Fibroblast of pulmonary artery (primary cell): ENCODE measurements around the gene SENP3.
A peak's percentile ranks its signal among the peaks of the same experiment; 100 is the strongest.

Source experiments
- DNase-seq: peaks from one replicate; pipeline ENCODE4 v3.0.0-alpha.2; 2010; ENCODE audit warnings: low read depth
- H3K4me3 ChIP-seq: replicated peaks from 2 replicates; pipeline ENCODE4 v1.5.1; 2011; ENCODE audit warnings: low read depth, mild to moderate bottlenecking, control low read depth, low read length, moderate library complexity
- TF ChIP-seq, protein P1 (sequence below): IDR thresholded peaks from 2 replicates; pipeline ENCODE4 v1.5.1; 2011; ENCODE audit warnings: mild to moderate bottlenecking, control low read depth, low read length, inconsistent platforms; ENCODE audit errors: missing control alignments

The SENP3 gene

DNA sequence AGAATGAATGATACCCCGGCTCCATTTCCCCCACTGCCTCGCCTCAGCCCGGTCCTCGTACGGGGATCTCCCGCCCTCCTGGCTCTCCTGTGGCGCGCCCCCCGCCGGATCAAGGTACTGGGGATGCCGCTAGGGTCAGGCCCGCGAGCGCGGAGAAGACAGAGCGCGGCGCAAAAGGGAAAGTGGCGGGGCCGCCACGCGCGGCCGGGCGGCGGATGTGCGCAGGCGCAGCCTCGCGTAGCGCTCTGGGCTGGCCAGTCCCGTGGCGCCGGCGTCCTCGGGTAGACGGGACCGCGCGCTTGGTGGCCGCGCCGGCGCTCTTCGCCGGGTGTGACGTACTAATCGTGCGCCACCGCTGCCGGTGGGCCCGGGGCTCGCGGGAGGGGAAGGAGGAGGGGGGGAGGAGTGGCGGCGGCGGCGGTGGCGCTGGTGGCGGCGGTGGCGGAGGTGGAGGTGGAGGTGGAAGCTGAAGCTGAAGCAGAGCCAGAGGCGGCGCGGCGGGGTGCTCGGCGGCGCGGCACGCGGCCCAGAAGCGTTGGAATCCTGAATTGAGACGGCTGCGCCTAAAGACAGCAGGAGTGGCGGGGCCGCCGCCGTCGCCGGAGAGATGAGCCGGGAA, at the start of gene SENP3:
TSS of gene SENP3 (plus strand) at position 331 of the 619 bp plus-strand sequence. CDS start 1,158 bp downstream, outside the sequence.
- peak within 1 kb of the TSS; percentile 81 for H3K4me3 ChIP-seq
- DNase-seq, result peak; percentile 92
- TF ChIP-seq, protein P1, sequence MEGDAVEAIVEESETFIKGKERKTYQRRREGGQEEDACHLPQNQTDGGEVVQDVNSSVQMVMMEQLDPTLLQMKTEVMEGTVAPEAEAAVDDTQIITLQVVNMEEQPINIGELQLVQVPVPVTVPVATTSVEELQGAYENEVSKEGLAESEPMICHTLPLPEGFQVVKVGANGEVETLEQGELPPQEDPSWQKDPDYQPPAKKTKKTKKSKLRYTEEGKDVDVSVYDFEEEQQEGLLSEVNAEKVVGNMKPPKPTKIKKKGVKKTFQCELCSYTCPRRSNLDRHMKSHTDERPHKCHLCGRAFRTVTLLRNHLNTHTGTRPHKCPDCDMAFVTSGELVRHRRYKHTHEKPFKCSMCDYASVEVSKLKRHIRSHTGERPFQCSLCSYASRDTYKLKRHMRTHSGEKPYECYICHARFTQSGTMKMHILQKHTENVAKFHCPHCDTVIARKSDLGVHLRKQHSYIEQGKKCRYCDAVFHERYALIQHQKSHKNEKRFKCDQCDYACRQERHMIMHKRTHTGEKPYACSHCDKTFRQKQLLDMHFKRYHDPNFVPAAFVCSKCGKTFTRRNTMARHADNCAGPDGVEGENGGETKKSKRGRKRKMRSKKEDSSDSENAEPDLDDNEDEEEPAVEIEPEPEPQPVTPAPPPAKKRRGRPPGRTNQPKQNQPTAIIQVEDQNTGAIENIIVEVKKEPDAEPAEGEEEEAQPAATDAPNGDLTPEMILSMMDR, result no peak

DNA sequence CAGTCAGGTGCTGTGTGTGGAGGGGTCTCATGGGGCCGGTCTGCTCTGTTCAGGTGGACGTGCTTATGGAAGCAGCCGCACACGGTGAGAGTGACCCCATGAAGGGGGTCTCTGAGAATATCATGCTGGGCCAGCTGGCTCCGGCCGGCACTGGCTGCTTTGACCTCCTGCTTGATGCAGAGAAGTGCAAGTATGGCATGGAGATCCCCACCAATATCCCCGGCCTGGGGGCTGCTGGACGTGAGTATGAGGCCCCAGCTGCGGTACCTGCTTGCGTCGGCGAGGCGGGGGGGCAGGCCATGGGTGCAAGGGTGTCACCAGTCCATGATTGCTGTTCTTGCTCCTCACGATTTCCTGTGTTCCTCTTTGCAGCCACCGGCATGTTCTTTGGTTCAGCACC, 49.6 kb upstream of the SENP3 start:
- TF ChIP-seq, protein P1, result no peak
- no peak for DNase-seq
- H3K4me3 ChIP-seq, result no peak overlapping the region

DNA sequence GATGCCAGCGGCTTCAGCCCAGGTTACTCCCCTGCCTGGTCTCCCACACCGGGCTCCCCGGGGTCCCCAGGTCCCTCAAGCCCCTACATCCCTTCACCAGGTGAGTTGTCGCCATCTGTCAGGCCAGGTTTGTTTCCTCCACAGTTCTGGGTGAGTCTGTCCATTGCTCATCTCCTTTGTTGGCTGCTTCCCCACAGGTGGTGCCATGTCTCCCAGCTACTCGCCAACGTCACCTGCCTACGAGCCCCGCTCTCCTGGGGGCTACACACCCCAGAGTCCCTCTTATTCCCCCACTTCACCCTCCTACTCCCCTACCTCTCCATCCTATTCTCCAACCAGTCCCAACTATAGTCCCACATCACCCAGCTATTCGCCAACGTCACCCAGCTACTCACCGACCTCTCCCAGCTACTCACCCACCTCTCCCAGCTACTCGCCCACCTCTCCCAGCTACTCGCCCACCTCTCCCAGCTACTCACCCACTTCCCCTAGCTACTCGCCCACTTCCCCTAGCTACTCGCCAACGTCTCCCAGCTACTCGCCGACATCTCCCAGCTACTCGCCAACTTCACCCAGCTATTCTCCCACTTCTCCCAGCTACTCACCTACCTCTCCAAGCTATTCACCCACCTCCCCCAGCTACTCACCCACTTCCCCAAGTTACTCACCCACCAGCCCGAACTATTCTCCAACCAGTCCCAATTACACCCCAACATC, 48.7 kb upstream of the SENP3 start:
- TF ChIP-seq, protein P1, result no peak
- DNase-seq, result no peak
- H3K4me3 ChIP-seq, result no peak overlapping the region

DNA sequence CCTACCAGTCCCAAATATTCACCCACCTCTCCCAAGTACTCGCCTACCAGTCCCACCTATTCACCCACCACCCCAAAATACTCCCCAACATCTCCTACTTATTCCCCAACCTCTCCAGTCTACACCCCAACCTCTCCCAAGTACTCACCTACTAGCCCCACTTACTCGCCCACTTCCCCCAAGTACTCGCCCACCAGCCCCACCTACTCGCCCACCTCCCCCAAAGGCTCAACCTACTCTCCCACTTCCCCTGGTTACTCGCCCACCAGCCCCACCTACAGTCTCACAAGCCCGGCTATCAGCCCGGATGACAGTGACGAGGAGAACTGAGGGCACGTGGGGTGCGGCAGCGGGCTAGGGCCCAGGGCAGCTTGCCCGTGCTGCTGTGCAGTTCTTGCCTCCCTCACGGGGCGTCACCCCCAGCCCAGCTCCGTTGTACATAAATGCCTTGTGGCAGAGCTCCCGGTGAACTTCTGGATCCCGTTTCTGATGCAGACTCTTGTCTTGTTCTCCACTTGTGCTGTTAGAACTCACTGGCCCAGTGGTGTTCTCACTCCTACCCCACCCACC, 47.8 kb upstream of the SENP3 start:
- no peak for DNase-seq
- TF ChIP-seq, protein P1, result no peak
- no peak overlapping the region for H3K4me3 ChIP-seq

DNA sequence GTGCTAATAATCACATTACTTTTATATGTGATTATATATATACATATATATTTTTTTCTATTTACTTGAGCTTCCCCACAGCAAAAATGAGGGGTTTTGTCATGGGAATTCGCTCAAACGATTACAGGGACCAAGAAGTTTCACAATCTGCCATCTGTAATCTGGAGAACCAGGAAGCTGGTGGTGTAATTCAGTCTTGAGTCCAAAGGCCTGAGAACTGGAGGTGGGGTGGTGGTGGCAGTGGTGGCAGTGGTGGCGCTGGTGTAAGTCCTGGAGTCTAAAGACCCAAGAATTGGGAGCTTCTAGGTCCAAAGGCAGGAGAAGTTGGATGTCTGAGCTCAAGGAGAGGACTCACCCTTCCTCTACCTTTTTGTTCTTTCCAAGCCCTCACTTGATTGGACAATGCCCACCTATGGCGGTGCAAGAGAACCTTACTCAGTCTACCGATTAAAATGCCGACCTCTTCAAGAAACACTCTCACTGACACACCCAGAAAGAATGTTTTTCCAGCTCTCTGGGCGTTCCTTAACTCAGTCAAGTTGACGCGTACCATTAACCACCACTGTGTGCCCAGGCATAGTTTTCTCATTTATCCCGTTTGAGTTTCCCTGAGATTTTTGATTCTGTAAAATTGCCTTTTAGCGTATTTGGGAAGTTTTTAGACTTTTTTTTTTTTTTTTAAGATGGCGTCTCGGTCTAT, 45.7 kb upstream of the SENP3 start:
- peak; percentile 23 for DNase-seq
- no peak overlapping the region for H3K4me3 ChIP-seq
- TF ChIP-seq, protein P1, result no peak

DNA sequence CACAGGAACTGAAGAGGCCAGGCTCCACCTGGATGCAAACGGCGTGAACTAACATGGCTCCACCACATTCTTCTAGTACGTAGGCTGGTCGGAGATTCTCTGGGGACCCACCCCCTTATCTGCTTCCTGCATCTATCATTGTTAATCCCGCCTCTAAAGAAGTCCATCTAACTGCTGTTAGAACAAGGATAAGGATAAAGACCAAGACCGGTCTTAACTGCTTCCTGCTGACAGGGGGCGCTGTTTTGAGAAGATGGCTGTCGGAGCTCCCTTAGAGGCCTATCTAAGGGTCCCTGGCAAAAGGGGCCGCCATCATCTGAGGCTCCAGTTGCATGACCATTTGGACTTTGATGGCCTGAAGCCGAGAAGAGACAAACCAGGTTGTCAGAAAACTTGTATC, 38.7 kb upstream of the SENP3 start:
- H3K4me3 ChIP-seq, result no peak overlapping the region
- TF ChIP-seq, protein P1, result peak; percentile 47
- DNase-seq, result peak; percentile 36
